BJ (cell line): ENCODE measurements around the gene OPRM1. TPM values are rescaled to one million over a fixed set of nuclear protein-coding genes. Genes with fewer than 3 reads are reported as not detected.

Source experiments
- CTCF ChIA-PET: fragments of 350-600 bp; formaldehyde crosslinking; extraction: SDS; loops from one replicate; lab custom pipeline; 2021; ENCODE audit warnings: antibody characterized with exemption, inconsistent platforms; lab: Yijun Ruan, JAX
- POLR2A ChIA-PET: fragments of 300-600 bp; sonication (Branson Sonifier 250); formaldehyde crosslinking; extraction: SDS; loops from one replicate; lab custom pipeline; 2021; ENCODE audit warnings: antibody characterized with exemption; lab: Charles Lee
- DNase-seq: peaks from one replicate; pipeline ENCODE4 v3.0.0-alpha.2; 2011; ENCODE audit warnings: low read depth
- H3K27me3 ChIP-seq: 2 replicates; pipeline ENCODE4 v1.6.0; 2011; ENCODE audit warnings: low read length; ENCODE audit not compliant: control insufficient read depth, insufficient read depth
- H3K36me3 ChIP-seq: 2 replicates; pipeline ENCODE4 v1.5.1; 2011; ENCODE audit warnings: low read length; ENCODE audit not compliant: control insufficient read depth, insufficient read depth
- H3K4me3 ChIP-seq: 2 replicates; pipeline ENCODE4 v1.5.1; 2011; ENCODE audit warnings: low read depth, mild to moderate bottlenecking, control low read depth, low read length
- CTCF ChIP-seq: IDR thresholded peaks from 2 replicates; pipeline ENCODE4 v1.5.1; 2011; ENCODE audit warnings: low read depth, mild to moderate bottlenecking, control low read depth, inconsistent platforms, low read length, moderate library complexity; ENCODE audit not compliant: insufficient read depth
- polyA plus RNA-seq: library from polyadenylated mRNA; depleted of rRNA; stranded (reverse); fragments of >200 nt; gene quantifications from 2 replicates; pipeline ENCODE4 v1.2.3, GENCODE V29; 2011

Gene OPRM1
- polyA plus RNA-seq, 1 experiment = not detected

GRCh38 chr6:154209555-154209954 lies 170.5 kb downstream of the OPRM1 start:
- no peaks in the 10 kb centered on the region for H3K36me3 ChIP-seq
- no peak for TF ChIP-seq CTCF
- no peak for DNase-seq
- ChIA-PET POLR2A (no interaction called here), CTCF (no interaction called here)
- no peak overlapping the region for H3K4me3 ChIP-seq
- H3K27me3 ChIP-seq = no peaks in the 10 kb centered on the region

- no peaks in the 10 kb centered on the region for H3K36me3 ChIP-seq
- CTCF ChIA-PET = no interaction called here
- H3K27me3 ChIP-seq = no peaks in the 10 kb centered on the region
- TF ChIP-seq CTCF = no peak
- no peak for DNase-seq
- no peak overlapping the region for H3K4me3 ChIP-seq
- POLR2A ChIA-PET = no interaction called here
These were observed 171.6 kb downstream of the OPRM1 start for GRCh38 chr6:154210678-154211077.

GRCh38 chr6:154213782-154214181 lies 174.7 kb downstream of the OPRM1 start:
- Histone ChIP-seq H3K4me3 (no peak overlapping the region), H3K27me3 (no peaks in the 10 kb centered on the region), H3K36me3 (no peaks in the 10 kb centered on the region)
- POLR2A ChIA-PET = interaction anchor here (0.6 kb wide), 1 partner anchor 381 kb away, joined by 4 read pairs; no protein-coding TSS in a partner anchor
- DNase-seq = no peak
- CTCF ChIA-PET = no interaction called here
- TF ChIP-seq CTCF = no peak

- ChIA-PET POLR2A (no interaction called here), CTCF (interaction anchor here (1.0 kb wide), 1 partner anchor 14 kb away, joined by 3 read pairs; no protein-coding TSS in a partner anchor)
- no peak for DNase-seq
- no peak for TF ChIP-seq CTCF
- H3K4me3 ChIP-seq = no peak overlapping the region
- no peaks in the 10 kb centered on the region for H3K27me3 ChIP-seq
- no peaks in the 10 kb centered on the region for H3K36me3 ChIP-seq
These were observed 179.3 kb downstream of the OPRM1 start for GRCh38 chr6:154218301-154218700.

- POLR2A ChIA-PET = no interaction called here
- no peak for DNase-seq
- no peak for TF ChIP-seq CTCF
- Histone ChIP-seq H3K27me3 (no peaks in the 10 kb centered on the region), H3K4me3 (no peak overlapping the region), H3K36me3 (no peaks in the 10 kb centered on the region)
- CTCF ChIA-PET = no interaction called here
These were observed 179.7 kb downstream of the OPRM1 start for GRCh38 chr6:154218787-154219186.
